ENCODE results near the gene TMEM132C. TPM values are rescaled to one million over a fixed set of nuclear protein-coding genes. Genes with fewer than 3 reads are reported as not detected.

The TMEM132C gene
- total and polyA plus RNA-seq, 2 of the 4 experiments (the other 2 are of a cell fraction), result not detected

GRCh38 chr12:128420163-128420562 is 153.2 kb downstream of the TMEM132C start:
- ChIA-PET CTCF (no interaction called here), POLR2A (ENCODE audit: unreplicated experiment) (no interaction called here)
- intact Hi-C loops (cut with micrococcal nuclease) (no loop called here), in situ Hi-C loops (cut with MboI; ENCODE audit: low sequenced_read_pairs) (no loop called here), dilution Hi-C loops (cut with HindIII; ENCODE audit: low sequenced_read_pairs, unreplicated experiment) (no loop called here)
- H3K4me1 ChIP-seq (ENCODE audit: control insufficient read depth, insufficient read depth, low read length), result no peaks in the 10 kb centered on the region
- H4K8ac ChIP-seq (ENCODE audit: low read depth in 2 of 2, low read length in 2 of 2), result no peak overlapping the region
- no peaks in the 10 kb centered on the region for H3K36me3 ChIP-seq (ENCODE audit: control insufficient read depth, insufficient read depth, low read length)
- no CpG with 5 or more reads among the region's 2 CpGs for WGBS, 2 experiments (ENCODE audit: extremely low coverage in 2 of 2, insufficient read length in 1 of 2)
- no TSS peak for BruUV-seq (replicated peaks)
- H4K91ac ChIP-seq (ENCODE audit: insufficient read depth, low read depth, low read length), result no peak overlapping the region
- H2AK5ac ChIP-seq (ENCODE audit: low read depth, low read length), result no peak overlapping the region
- no peaks in the 10 kb centered on the region for H4K20me1 ChIP-seq (ENCODE audit: insufficient read depth, low read length)
- no peak for ATAC-seq (ENCODE audit: low read depth)
- H4K5ac ChIP-seq (ENCODE audit: low read depth, low read length), result no peak overlapping the region
- no peak overlapping the region for H2AK9ac ChIP-seq (replicated peaks; ENCODE audit: low read depth, low read length, poor library complexity)
- H3K9me3 ChIP-seq (ENCODE audit: control insufficient read depth, insufficient read depth, low read length), result peaks cover 30% of the 10 kb centered on the region
- no peak overlapping the region for H3K23ac ChIP-seq (ENCODE audit: low read depth, low read length)
- H3K56ac ChIP-seq (ENCODE audit: extremely low read depth, insufficient read depth, low read length), result no peak overlapping the region
- H2AFZ ChIP-seq (replicated peaks; ENCODE audit: low read length, poor library complexity), result no peak overlapping the region
- TF ChIP-seq FOS (IDR thresholded peaks at IDR 0.05; ENCODE audit: low read depth, low read length) (no peak), CHD1 (IDR thresholded peaks at IDR 0.05; ENCODE audit: low read depth, low read length) (no peak), MXI1 (IDR thresholded peaks at IDR 0.05; ENCODE audit: borderline replicate concordance, low read depth, low read length) (no peak), BHLHE40 (IDR thresholded peaks at IDR 0.05; ENCODE audit: low read depth, low read length) (no peak), NFE2L2 (IDR thresholded peaks at IDR 0.05; ENCODE audit: low read depth, low read length) (no peak)
- TF ChIP-seq, protein P1, sequence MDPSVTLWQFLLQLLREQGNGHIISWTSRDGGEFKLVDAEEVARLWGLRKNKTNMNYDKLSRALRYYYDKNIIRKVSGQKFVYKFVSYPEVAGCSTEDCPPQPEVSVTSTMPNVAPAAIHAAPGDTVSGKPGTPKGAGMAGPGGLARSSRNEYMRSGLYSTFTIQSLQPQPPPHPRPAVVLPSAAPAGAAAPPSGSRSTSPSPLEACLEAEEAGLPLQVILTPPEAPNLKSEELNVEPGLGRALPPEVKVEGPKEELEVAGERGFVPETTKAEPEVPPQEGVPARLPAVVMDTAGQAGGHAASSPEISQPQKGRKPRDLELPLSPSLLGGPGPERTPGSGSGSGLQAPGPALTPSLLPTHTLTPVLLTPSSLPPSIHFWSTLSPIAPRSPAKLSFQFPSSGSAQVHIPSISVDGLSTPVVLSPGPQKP (IDR thresholded peaks at IDR 0.05; ENCODE audit: borderline replicate concordance, low read depth, low read length), result no peak
- H3K18ac ChIP-seq (ENCODE audit: low read depth, low read length), result no peak overlapping the region
- no peak overlapping the region for H3K4ac ChIP-seq (ENCODE audit: low read depth, low read length)
- no peak for DNase-seq
- no peak overlapping the region for H3K14ac ChIP-seq (replicated peaks; ENCODE audit: low read depth, low read length)
- H3K27me3 ChIP-seq (ENCODE audit: control insufficient read depth, insufficient read depth, low read length), result no peaks in the 10 kb centered on the region
- no peak overlapping the region for H2BK120ac ChIP-seq (ENCODE audit: low read depth, low read length)
- no peak overlapping the region for H3K4me2 ChIP-seq (ENCODE audit: low read depth, low read length)
- H2BK20ac ChIP-seq (ENCODE audit: low read depth, low read length), result no peak overlapping the region
- H3K27ac ChIP-seq (ENCODE audit: insufficient read depth, low read length), result no peak overlapping the region
- no peaks in the 10 kb centered on the region for H3K9me1 ChIP-seq (ENCODE audit: insufficient read depth, low read length)
- H2BK5ac ChIP-seq (ENCODE audit: low read depth, low read length, poor library complexity, severe bottlenecking), result no peak overlapping the region
- no peaks in the 10 kb centered on the region for H3K79me1 ChIP-seq (ENCODE audit: low read depth in 1 of 2, low read length in 2 of 2)
- H2BK15ac ChIP-seq (ENCODE audit: low read depth, low read length), result no peak overlapping the region
- H3K4me3 ChIP-seq (ENCODE audit: insufficient read depth, low read depth, low read length), result no peak overlapping the region
- no peak overlapping the region for H3K9ac ChIP-seq (ENCODE audit: low read depth, low read length)

All from IMR-90 (cell line).